ENCODE data around the gene ESYT1.

DNA sequence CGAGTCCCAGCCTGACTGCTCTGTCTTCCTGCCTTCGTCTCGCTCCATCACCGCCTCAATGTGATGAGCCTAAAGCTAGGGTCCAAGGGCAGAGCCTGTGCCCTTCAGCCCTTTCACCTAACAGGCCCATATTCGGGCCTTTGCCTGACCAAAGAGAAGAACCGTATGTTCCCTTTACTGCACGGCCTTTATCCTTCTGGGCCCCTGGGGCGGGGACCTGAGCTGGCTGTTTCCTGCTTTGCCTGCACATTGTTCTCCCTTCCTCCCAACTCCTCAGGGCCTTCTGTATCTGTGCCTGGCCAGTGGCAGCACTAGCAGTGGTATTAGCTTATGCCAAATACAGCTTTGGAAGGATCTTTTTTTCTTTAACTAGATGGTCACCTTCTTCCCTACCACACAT lies 15.8 kb downstream of the ESYT1 start:
- no peak for TF ChIP-seq GATA1 (IDR thresholded peaks at IDR 0.05; ENCODE audit: low read depth, low read length)
- no peak for TF ChIP-seq POLR2A (IDR thresholded peaks at IDR 0.05; ENCODE audit: low read length)
